ENCODE results near the gene CSPG4.

CSPG4 gene

GRCh38 chr15:75733761-75734651 is 21.4 kb upstream of the CSPG4 start:
- no peaks in the 10 kb centered on the region for H4K20me1 ChIP-seq (ENCODE audit: insufficient read depth, low read length)
- DNase-seq: no peak
- no peaks in the 10 kb centered on the region for H3K79me2 ChIP-seq (ENCODE audit: insufficient read depth, low read length)
- no peak for ATAC-seq (ENCODE audit: insufficient read depth, low read depth)
- H3K9me3 ChIP-seq (ENCODE audit: insufficient read depth, low read length, severe bottlenecking): no peaks in the 10 kb centered on the region
- H3K4me1 ChIP-seq (ENCODE audit: insufficient read depth, low read length): peaks cover 13% of the 10 kb centered on the region
- peaks cover 5% of the 10 kb centered on the region for H3K27me3 ChIP-seq (ENCODE audit: insufficient read depth, low read length, poor library complexity)
- no peak for TF ChIP-seq EZH2 (IDR thresholded peaks at IDR 0.05; ENCODE audit: borderline replicate concordance, low read depth, low read length, severe bottlenecking)
- no peak for TF ChIP-seq CTCF (IDR thresholded peaks at IDR 0.05; ENCODE audit: borderline replicate concordance, extremely low read depth, low read length, poor library complexity, severe bottlenecking)
- H3K4me3 ChIP-seq (ENCODE audit: low read depth in 1 of 2, low read length in 2 of 2): no peak overlapping the region
- H2AFZ ChIP-seq (ENCODE audit: low read depth, low read length): no peak overlapping the region
- H3K27ac ChIP-seq (ENCODE audit: low read length): no peak overlapping the region
- no peak overlapping the region for H3K4me2 ChIP-seq (ENCODE audit: insufficient read depth, low read length)
- no peaks in the 10 kb centered on the region for H3K36me3 ChIP-seq (ENCODE audit: insufficient read depth, low read length)
- H3K9ac ChIP-seq (ENCODE audit: low read depth, low read length): no peak overlapping the region

GRCh38 chr15:75732809-75733451 is 20.3 kb upstream of the CSPG4 start:
- TF ChIP-seq EZH2 (IDR thresholded peaks at IDR 0.05; ENCODE audit: borderline replicate concordance, low read depth, low read length, severe bottlenecking): no peak
- peak; percentile 67 for TF ChIP-seq CTCF (IDR thresholded peaks at IDR 0.05; ENCODE audit: borderline replicate concordance, extremely low read depth, low read length, poor library complexity, severe bottlenecking)
- H2AFZ ChIP-seq (ENCODE audit: low read depth, low read length): no peak overlapping the region

GRCh38 chr15:75732177-75732808 is 19.6 kb upstream of the CSPG4 start:
- no peaks in the 10 kb centered on the region for H4K20me1 ChIP-seq (ENCODE audit: insufficient read depth, low read length)
- H3K27me3 ChIP-seq (ENCODE audit: insufficient read depth, low read length, poor library complexity): no peaks in the 10 kb centered on the region
- H2AFZ ChIP-seq (ENCODE audit: low read depth, low read length): no peak overlapping the region
- no peak for ATAC-seq (ENCODE audit: insufficient read depth, low read depth)
- H3K9me3 ChIP-seq (ENCODE audit: insufficient read depth, low read length, severe bottlenecking): no peaks in the 10 kb centered on the region
- no peak overlapping the region for H3K4me3 ChIP-seq (ENCODE audit: low read depth in 1 of 2, low read length in 2 of 2)
- H3K4me2 ChIP-seq (ENCODE audit: insufficient read depth, low read length): no peak overlapping the region
- no peaks in the 10 kb centered on the region for H3K4me1 ChIP-seq (ENCODE audit: insufficient read depth, low read length)
- TF ChIP-seq CTCF (IDR thresholded peaks at IDR 0.05; ENCODE audit: borderline replicate concordance, extremely low read depth, low read length, poor library complexity, severe bottlenecking) (no peak), EZH2 (IDR thresholded peaks at IDR 0.05; ENCODE audit: borderline replicate concordance, low read depth, low read length, severe bottlenecking) (no peak)
- DNase-seq: no peak
- no peak overlapping the region for H3K27ac ChIP-seq (ENCODE audit: low read length)
- H3K79me2 ChIP-seq (ENCODE audit: insufficient read depth, low read length): no peaks in the 10 kb centered on the region
- no peak overlapping the region for H3K9ac ChIP-seq (ENCODE audit: low read depth, low read length)
- no peaks in the 10 kb centered on the region for H3K36me3 ChIP-seq (ENCODE audit: insufficient read depth, low read length)

More at GRCh38 chr15:75732809-75733451, 20.3 kb upstream of the CSPG4 start:
- Histone ChIP-seq H3K9me3 (ENCODE audit: insufficient read depth, low read length, severe bottlenecking) (no peaks in the 10 kb centered on the region), H3K27ac (ENCODE audit: low read length) (no peak overlapping the region), H3K27me3 (ENCODE audit: insufficient read depth, low read length, poor library complexity) (no peaks in the 10 kb centered on the region), H3K4me3 (ENCODE audit: low read depth in 1 of 2, low read length in 2 of 2) (no peak overlapping the region), H3K9ac (ENCODE audit: low read depth, low read length) (no peak overlapping the region), H3K4me1 (ENCODE audit: insufficient read depth, low read length) (peaks cover 3% of the 10 kb centered on the region; the same call in 1 of the 2 replicates), H4K20me1 (ENCODE audit: insufficient read depth, low read length) (no peaks in the 10 kb centered on the region), H3K79me2 (ENCODE audit: insufficient read depth, low read length) (no peaks in the 10 kb centered on the region), H3K4me2 (ENCODE audit: insufficient read depth, low read length) (no peak overlapping the region), H3K36me3 (ENCODE audit: insufficient read depth, low read length) (no peaks in the 10 kb centered on the region)
- ATAC-seq (ENCODE audit: insufficient read depth, low read depth): no peak
- peak; percentile 48 for DNase-seq

Measured in DND-41 (cell line).